ENCODE data around the gene THRA. TPM values are rescaled to one million over a fixed set of nuclear protein-coding genes. Genes with fewer than 3 reads are reported as not detected.

Gene THRA
- total RNA-seq, 4 donors from 2014 or later: 19.7 to 124 (median 63.1) TPM

- intact Hi-C loops (cut with DNase I; ENCODE audit: low total_unique reads): loop anchor here (10.0 kb wide), 2 partner anchors 57 to 147 kb away; no protein-coding TSS in a partner anchor
- H3K27me3 ChIP-seq: no peaks in the 10 kb centered on the region
- peaks cover 5 to 55% of the 10 kb centered on the region in 2 donors for H3K4me1 ChIP-seq
- H3K36me3 ChIP-seq: no peaks in the 10 kb centered on the region
- no peaks in the 10 kb centered on the region for H3K9me3 ChIP-seq
- peak in 1 of 2 donors; percentile 70 for DNase-seq
- H3K4me3 ChIP-seq: no peak overlapping the region
- no peak for TF ChIP-seq CTCF (IDR thresholded peaks at IDR 0.05)
- no peak for TF ChIP-seq POLR2A (IDR thresholded peaks at IDR 0.05)
- H3K27ac ChIP-seq: peak overlapping the region; percentile 82 to 86
These were observed 45.2 kb upstream of the THRA start for GRCh38 chr17:40017422-40018080.

- H3K4me1 ChIP-seq: peaks cover 5 to 62% of the 10 kb centered on the region in 2 donors
- no peak for TF ChIP-seq POLR2A (IDR thresholded peaks at IDR 0.05)
- no peak for TF ChIP-seq CTCF (IDR thresholded peaks at IDR 0.05)
- intact Hi-C loops (cut with DNase I; ENCODE audit: low total_unique reads): loop anchor here (10.0 kb wide), 2 partner anchors 56 to 146 kb away; no protein-coding TSS in a partner anchor
- H3K9me3 ChIP-seq: no peaks in the 10 kb centered on the region
- no peaks in the 10 kb centered on the region for H3K27me3 ChIP-seq
- no peaks in the 10 kb centered on the region for H3K36me3 ChIP-seq
- H3K27ac ChIP-seq: peak overlapping the region; percentile 82 to 86
- peak; percentile 89 to 91 for DNase-seq
- no peak overlapping the region for H3K4me3 ChIP-seq
These were observed 44.3 kb upstream of the THRA start for GRCh38 chr17:40018211-40019121.

GRCh38 chr17:40019140-40019991 is 43.4 kb upstream of the THRA start:
- H3K36me3 ChIP-seq: no peaks in the 10 kb centered on the region
- H3K27ac ChIP-seq: peak overlapping the region; percentile 82 to 86
- no peak overlapping the region for H3K4me3 ChIP-seq
- TF ChIP-seq CTCF (IDR thresholded peaks at IDR 0.05) (peak in 1 of 4 experiments; percentile 12), POLR2A (IDR thresholded peaks at IDR 0.05) (no peak)
- H3K9me3 ChIP-seq: no peaks in the 10 kb centered on the region
- H3K4me1 ChIP-seq: peaks cover 0 to 65% of the 10 kb centered on the region in 2 donors
- DNase-seq: peak; percentile 77 to 80
- intact Hi-C loops (cut with DNase I; ENCODE audit: low total_unique reads): loop anchor here (10.0 kb wide), 2 partner anchors 55 to 145 kb away; no protein-coding TSS in a partner anchor
- no peaks in the 10 kb centered on the region for H3K27me3 ChIP-seq

- TF ChIP-seq POLR2A (IDR thresholded peaks at IDR 0.05) (no peak), CTCF (IDR thresholded peaks at IDR 0.05) (no peak)
- peaks cover 0 to 65% of the 10 kb centered on the region in 2 donors for H3K4me1 ChIP-seq
- H3K9me3 ChIP-seq: no peaks in the 10 kb centered on the region
These were observed 42.6 kb upstream of the THRA start for GRCh38 chr17:40020146-40020545.

More at GRCh38 chr17:40020146-40020545, 42.6 kb upstream of the THRA start:
- H3K4me3 ChIP-seq: no peak overlapping the region
- peak overlapping the region; percentile 82 to 86 for H3K27ac ChIP-seq
- H3K27me3 ChIP-seq: no peaks in the 10 kb centered on the region
- H3K36me3 ChIP-seq: no peaks in the 10 kb centered on the region
- intact Hi-C loops (cut with DNase I; ENCODE audit: low total_unique reads): no loop called here
- no peak for DNase-seq
